DMS 273 (cell line): ENCODE results near the gene HSF4.
A peak's percentile ranks its signal among the peaks of the same experiment; 100 is the strongest.

Experiments
- DNase-seq: peaks from one replicate; lab custom pipeline; 2025; ENCODE audit not compliant: unreplicated experiment; lab: John Stamatoyannopoulos, UW

Gene HSF4

GRCh38 chr16:67149276-67150046 lies 15.1 kb upstream of the HSF4 start:
- DNase-seq = no peak

- peak; percentile 80 for DNase-seq
Measured at GRCh38 chr16:67150047-67150832, 14.3 kb upstream of the HSF4 start.

- peak; percentile 95 for DNase-seq
Measured at GRCh38 chr16:67150833-67151396, 13.6 kb upstream of the HSF4 start, which contains the start of gene B3GNT9. Gene B3GNT9 (minus strand): TSS chr16:67150998. CDS start chr16:67150485, 513 bp downstream.

GRCh38 chr16:67151431-67152097 lies 13.0 kb upstream of the HSF4 start:
- DNase-seq = peak; percentile 48

- no peak for DNase-seq
Measured at GRCh38 chr16:67154578-67155294, 9.8 kb upstream of the HSF4 start.

- DNase-seq = peak; percentile 94
Measured at GRCh38 chr16:67155295-67156142, 9.0 kb upstream of the HSF4 start.

- DNase-seq = no peak
Measured at GRCh38 chr16:67156143-67156844, 8.3 kb upstream of the HSF4 start.

- DNase-seq = no peak
Measured at GRCh38 chr16:67157106-67157748, 7.3 kb upstream of the HSF4 start.

GRCh38 chr16:67157892-67158635 lies 6.5 kb upstream of the HSF4 start:
- DNase-seq = peak; percentile 71

- peak; percentile 65 for DNase-seq
Measured at GRCh38 chr16:67158637-67159600, 5.6 kb upstream of the HSF4 start.

- DNase-seq = peak; percentile 63
Measured at GRCh38 chr16:67161595-67162058, 2.9 kb upstream of the HSF4 start.

GRCh38 chr16:67162506-67163163 lies 1.9 kb upstream of the HSF4 start:
- peak; percentile 84 for DNase-seq

- DNase-seq = peak; percentile 88
Measured at GRCh38 chr16:67163164-67163998, 1.2 kb upstream of the HSF4 start.

- peak; percentile 54 for DNase-seq
Measured at GRCh38 chr16:67163999-67164558, 466 bp upstream of the HSF4 start.
